ENCODE results near the gene RBMS2. TPM values are rescaled to one million over a fixed set of nuclear protein-coding genes. Genes with fewer than 3 reads are reported as not detected.

Gene RBMS2
- total and polyA plus RNA-seq, 9 of the 15 experiments (the other 6 are each of a cell fraction or from before 2014, with no cell fraction given), result 0.08 to 10.5 (median 0.31) TPM

DNA sequence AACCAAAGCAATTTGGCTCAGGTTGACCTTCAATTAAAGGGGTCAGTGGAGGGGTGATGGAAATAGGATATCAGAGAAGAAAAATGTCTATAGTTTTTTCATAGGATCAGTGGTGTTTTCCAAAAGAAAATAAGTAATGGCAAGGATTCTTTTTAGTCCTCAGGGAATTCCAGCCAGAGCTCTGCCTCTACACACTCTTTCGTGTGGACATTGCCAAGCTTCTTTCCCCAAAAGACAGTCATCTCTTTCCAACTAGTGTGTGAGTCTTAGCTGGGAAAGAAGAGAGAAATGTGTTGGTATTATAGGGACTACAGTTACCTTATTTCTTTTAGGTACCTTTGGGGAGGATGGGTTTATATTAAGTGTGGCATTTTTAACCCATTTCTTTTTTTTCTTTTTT is 46.5 kb downstream of the RBMS2 start (continued):
- TF ChIP-seq CBX8 (IDR thresholded peaks at IDR 0.05; ENCODE audit: borderline replicate concordance, extremely low read depth, low read depth, low read length, poor library complexity, severe bottlenecking), result no peak
- TF ChIP-seq, protein P1, sequence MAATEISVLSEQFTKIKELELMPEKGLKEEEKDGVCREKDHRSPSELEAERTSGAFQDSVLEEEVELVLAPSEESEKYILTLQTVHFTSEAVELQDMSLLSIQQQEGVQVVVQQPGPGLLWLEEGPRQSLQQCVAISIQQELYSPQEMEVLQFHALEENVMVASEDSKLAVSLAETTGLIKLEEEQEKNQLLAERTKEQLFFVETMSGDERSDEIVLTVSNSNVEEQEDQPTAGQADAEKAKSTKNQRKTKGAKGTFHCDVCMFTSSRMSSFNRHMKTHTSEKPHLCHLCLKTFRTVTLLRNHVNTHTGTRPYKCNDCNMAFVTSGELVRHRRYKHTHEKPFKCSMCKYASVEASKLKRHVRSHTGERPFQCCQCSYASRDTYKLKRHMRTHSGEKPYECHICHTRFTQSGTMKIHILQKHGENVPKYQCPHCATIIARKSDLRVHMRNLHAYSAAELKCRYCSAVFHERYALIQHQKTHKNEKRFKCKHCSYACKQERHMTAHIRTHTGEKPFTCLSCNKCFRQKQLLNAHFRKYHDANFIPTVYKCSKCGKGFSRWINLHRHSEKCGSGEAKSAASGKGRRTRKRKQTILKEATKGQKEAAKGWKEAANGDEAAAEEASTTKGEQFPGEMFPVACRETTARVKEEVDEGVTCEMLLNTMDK (IDR thresholded peaks at IDR 0.05; ENCODE audit: borderline replicate concordance, insufficient read depth, low read depth, low read length, poor library complexity, severe bottlenecking), result no peak

DNA sequence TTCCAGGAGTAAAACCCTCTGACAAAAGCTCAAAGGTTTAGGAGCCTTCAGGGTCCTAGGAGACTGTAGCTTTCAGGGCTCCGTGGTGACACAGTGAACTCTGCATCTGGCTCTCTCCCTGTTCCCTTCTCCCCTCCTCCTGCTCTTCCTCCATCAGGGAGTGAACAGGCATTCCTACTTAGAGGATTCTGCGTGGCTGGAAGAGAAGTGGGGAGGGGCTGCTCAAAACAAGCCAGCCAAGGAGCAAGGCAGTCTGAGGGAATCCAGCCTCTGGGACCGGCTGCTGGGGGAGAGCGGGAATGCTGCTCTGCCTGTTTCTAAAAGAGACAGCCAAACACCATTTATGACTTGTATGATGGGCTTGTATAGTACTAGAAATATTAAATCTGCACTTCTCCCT is 49.5 kb downstream of the RBMS2 start:
- WGBS (ENCODE audit: insufficient coverage, low coverage, missing lambda C conversion rate), result 20% methylated on average over 4 of the region's 4 CpGs
- peak overlapping the region in 1 of 2 experiments; percentile 20; a peak in 1 of 4 replicates for H3K9ac ChIP-seq (ENCODE audit: insufficient read depth in 1 of 2, low read depth in 2 of 2, low read length in 2 of 2)
- no peak overlapping the region for H2AFZ ChIP-seq (ENCODE audit: low read depth, low read length)
- DNase-seq (ENCODE audit: extremely low read depth in 1 of 4, low spot score in 3 of 4) (no peak), FAIRE-seq (no peak), ATAC-seq (no peak)
- no peaks in the 10 kb centered on the region for H3K9me3 ChIP-seq (replicated peaks; ENCODE audit: control insufficient read depth, insufficient read depth, low read depth, low read length)
- POLR2A ChIA-PET, result interaction anchor here (0.6 kb wide), 1 partner anchor 20 kb away, joined by 3 read pairs; no protein-coding TSS in a partner anchor
- no peaks in the 10 kb centered on the region for H3K79me2 ChIP-seq (ENCODE audit: control insufficient read depth, insufficient read depth, low read length)
- intact Hi-C loops (cut with micrococcal nuclease), result no loop called here
- H3K36me3 ChIP-seq (ENCODE audit: control insufficient read depth, insufficient read depth, low read length), result no peaks in the 10 kb centered on the region
- no peak overlapping the region for H3K27ac ChIP-seq (ENCODE audit: extremely low read depth, low read depth, low read length)
- H3K27me3 ChIP-seq (ENCODE audit: control insufficient read depth in 2 of 2, insufficient read depth in 2 of 2, low read length in 2 of 2), result peaks cover 12 to 21% of the 10 kb centered on the region in 2 experiments; a peak in 4 of 5 replicates
- H3K4me2 ChIP-seq (ENCODE audit: insufficient read depth, low read length), result no peak overlapping the region
- no TSS peak for BruUV-seq (replicated peaks)
- CTCF ChIA-PET (ENCODE audit: low intra/inter-chr PET ratio), result no interaction called here
- H4K20me1 ChIP-seq (replicated peaks; ENCODE audit: control insufficient read depth, insufficient read depth, low read length), result no peaks in the 10 kb centered on the region
- no peak overlapping the region for H3K4me3 ChIP-seq
- H3K4me1 ChIP-seq (replicated peaks in 1 of 2; ENCODE audit: control insufficient read depth in 2 of 2, insufficient read depth in 2 of 2, low read length in 2 of 2), result no peaks in the 10 kb centered on the region; a peak in 2 of 5 replicates
- in situ Hi-C loops (cut with MboI), result no loop called here
- no peaks in the 10 kb centered on the region for H3K9me1 ChIP-seq (ENCODE audit: control insufficient read depth, insufficient read depth, low read length)
- no peak for TF ChIP-seq BRF1 (IDR thresholded peaks at IDR 0.05; ENCODE audit: borderline replicate concordance, extremely low read depth, insufficient read length)
- TF ChIP-seq ZNF75A (CRISPR knock-in tag; IDR thresholded peaks at IDR 0.05), result no peak
- TF ChIP-seq ZNF76 (CRISPR knock-in tag; IDR thresholded peaks at IDR 0.05; ENCODE audit: borderline replicate concordance), result no peak
- TF ChIP-seq HNRNPUL1 (IDR thresholded peaks at IDR 0.05; ENCODE audit: low read length), result no peak
- TF ChIP-seq EWSR1 (IDR thresholded peaks at IDR 0.05; ENCODE audit: borderline replicate concordance, low read depth, partially characterized antibody), result no peak
- TF ChIP-seq CCNT2 (IDR thresholded peaks at IDR 0.05; ENCODE audit: borderline replicate concordance, extremely low read depth, insufficient read length, low read depth, low read length), result no peak
- no peak for TF ChIP-seq BRCA1 (IDR thresholded peaks at IDR 0.05)
- no peak for TF ChIP-seq BRCA1 (CRISPR knock-in tag; IDR thresholded peaks at IDR 0.05)
- no peak for TF ChIP-seq ZNF57 (CRISPR knock-in tag; IDR thresholded peaks at IDR 0.05)
- TF ChIP-seq, protein P2, sequence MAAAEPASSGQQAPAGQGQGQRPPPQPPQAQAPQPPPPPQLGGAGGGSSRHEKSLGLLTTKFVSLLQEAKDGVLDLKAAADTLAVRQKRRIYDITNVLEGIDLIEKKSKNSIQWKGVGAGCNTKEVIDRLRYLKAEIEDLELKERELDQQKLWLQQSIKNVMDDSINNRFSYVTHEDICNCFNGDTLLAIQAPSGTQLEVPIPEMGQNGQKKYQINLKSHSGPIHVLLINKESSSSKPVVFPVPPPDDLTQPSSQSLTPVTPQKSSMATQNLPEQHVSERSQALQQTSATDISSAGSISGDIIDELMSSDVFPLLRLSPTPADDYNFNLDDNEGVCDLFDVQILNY (CRISPR knock-in tag; IDR thresholded peaks at IDR 0.05), result no peak
- no peak for TF ChIP-seq MEF2D (tag; conservative IDR thresholded peaks at IDR 0.05; ENCODE audit: low read depth)
- TF ChIP-seq HMG20B (CRISPR knock-in tag; IDR thresholded peaks at IDR 0.05), result no peak
- TF ChIP-seq ZNF766 (CRISPR knock-in tag; conservative IDR thresholded peaks at IDR 0.05), result no peak
- TF ChIP-seq ZNF121 (CRISPR knock-in tag; conservative IDR thresholded peaks at IDR 0.05), result no peak
- no peak for TF ChIP-seq RNF2 (IDR thresholded peaks at IDR 0.05)
- no peak for TF ChIP-seq RBM25 (IDR thresholded peaks at IDR 0.05; ENCODE audit: low read depth, low read length, severe bottlenecking)
- no peak for TF ChIP-seq ZNF507 (tag; conservative IDR thresholded peaks at IDR 0.05)
- no peak for TF ChIP-seq U2AF1 (optimal IDR thresholded peaks at IDR 0.05; ENCODE audit: low read depth, low read length)
- TF ChIP-seq MIER1 (IDR thresholded peaks at IDR 0.05; ENCODE audit: low read depth), result no peak

All from K562 (cell line).